Thoracic aorta (tissue), 2 donors: ENCODE measurements around the gene GGACT. TPM values are rescaled to one million over a fixed set of nuclear protein-coding genes. Genes with fewer than 3 reads are reported as not detected.

Source experiments
- ATAC-seq: fragments of 150-250 bp; one replicate; pipeline ENCODE4 v1.8.0; 2017; ENCODE audit warnings: low read depth; ENCODE audit not compliant: insufficient number of reproducible peaks, low FRiP score
- DNase-seq: peaks from one replicate; pipeline ENCODE4 v3.0.0-alpha.2; 2020; ENCODE audit warnings: low spot score
- H3K27ac ChIP-seq, 2 donors: fragments of 200-600 bp; sonication (generic); 1 replicate in 1 of 2; 2 replicates in 1 of 2; pipeline ENCODE4 v1.5.1; 2016; ENCODE audit warnings: mild to moderate bottlenecking in 2 of 2, moderate library complexity in 2 of 2
- H3K27me3 ChIP-seq: fragments of 200-600 bp; sonication (generic); replicated peaks from 2 replicates; pipeline ENCODE4 v1.6.0; 2016; ENCODE audit warnings: mild to moderate bottlenecking; ENCODE audit not compliant: insufficient read depth
- H3K36me3 ChIP-seq: fragments of 200-600 bp; sonication (generic); one replicate; pipeline ENCODE4 v1.5.1; 2016
- H3K4me1 ChIP-seq, 2 donors: fragments of 200-600 bp; sonication (generic); 1 replicate in 1 of 2; 2 replicates in 1 of 2; pipeline versions ENCODE4 v1.5.1 to v1.6.0; 2016; ENCODE audit warnings: low read depth in 2 of 2, mild to moderate bottlenecking in 1 of 2; ENCODE audit not compliant: control insufficient read depth in 1 of 2
- H3K4me3 ChIP-seq: fragments of 200-600 bp; sonication (generic); 2 replicates; pipeline ENCODE4 v1.5.1; 2016; ENCODE audit warnings: mild to moderate bottlenecking
- H3K9me3 ChIP-seq: fragments of 200-600 bp; sonication (generic); 2 replicates; pipeline ENCODE4 v1.5.1; 2016
- CTCF ChIP-seq: fragments of 200-600 bp; sonication (generic); IDR thresholded peaks from one replicate; pipeline ENCODE4 v1.5.1; 2019; ENCODE audit warnings: antibody characterized with exemption
- total RNA-seq, 2 donors: library from RNA; depleted of rRNA; stranded (reverse); fragments of >200 nt; gene quantifications; one replicate each; pipeline versions ENCODE4 v1.1.0 to v1.2.3, GENCODE V29; 2016

Gene GGACT
- total RNA-seq, 2 donors from 2014 or later = 0.27 to 0.92 TPM

- DNase-seq = no peak
- ATAC-seq = no peak
- Histone ChIP-seq H3K4me3 (no peak overlapping the region), H3K9me3 (no peaks in the 10 kb centered on the region), H3K4me1 (no peaks in the 10 kb centered on the region), H3K36me3 (no peaks in the 10 kb centered on the region), H3K27me3 (no peaks in the 10 kb centered on the region), H3K27ac (no peak overlapping the region)
- no peak for TF ChIP-seq CTCF
Observed at GRCh38 chr13:100491164-100491842, 97.3 kb downstream of the GGACT start.

DNA sequence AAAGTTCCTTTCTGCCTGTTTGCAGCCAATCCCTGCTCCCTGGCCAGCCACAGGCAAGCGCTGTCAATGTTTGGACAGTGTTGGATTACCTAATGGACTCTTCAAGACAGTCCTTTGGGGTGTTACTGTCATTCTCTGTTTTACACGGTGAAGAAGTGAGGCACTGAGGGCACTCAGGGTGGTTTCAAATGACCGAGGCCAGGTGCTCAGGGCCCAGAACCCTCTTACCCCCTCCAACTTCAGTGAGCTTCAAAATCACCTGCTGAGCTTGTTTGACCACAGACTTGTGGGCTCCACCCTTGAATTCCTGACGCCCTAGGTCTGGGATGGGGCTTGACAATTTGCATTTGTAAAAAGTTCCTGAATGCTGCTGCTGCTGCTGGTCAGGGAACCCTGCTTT, 97.9 kb downstream of the GGACT start:
- TF ChIP-seq CTCF = no peak
- H3K36me3 ChIP-seq = no peaks in the 10 kb centered on the region
- ATAC-seq = no peak
- no peak for DNase-seq
- H3K9me3 ChIP-seq = no peaks in the 10 kb centered on the region
- no peak overlapping the region for H3K27ac ChIP-seq
- H3K4me1 ChIP-seq = no peaks in the 10 kb centered on the region
- H3K4me3 ChIP-seq = no peak overlapping the region
- H3K27me3 ChIP-seq = no peaks in the 10 kb centered on the region

DNA sequence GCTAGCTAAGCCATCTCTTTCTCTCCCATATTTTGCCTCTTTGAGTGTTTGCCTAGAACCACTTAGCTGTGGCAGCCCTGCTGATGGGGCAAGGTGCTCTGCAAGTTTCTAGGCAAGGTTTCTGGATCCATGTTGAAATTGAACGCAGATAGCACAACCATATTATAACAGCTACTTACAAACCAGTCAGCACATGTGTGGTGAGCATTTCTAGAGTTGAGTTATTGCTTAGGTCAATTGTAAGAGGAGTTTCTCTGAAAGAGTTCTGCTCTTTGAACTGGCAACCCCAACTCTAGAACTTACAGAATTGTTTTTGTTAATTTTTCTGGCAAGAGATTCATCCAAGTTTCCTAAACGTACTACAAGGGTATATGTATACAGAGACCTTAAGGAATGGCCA, 103.3 kb downstream of the GGACT start:
- Histone ChIP-seq H3K4me1 (no peaks in the 10 kb centered on the region), H3K27ac (no peak overlapping the region), H3K36me3 (no peaks in the 10 kb centered on the region), H3K4me3 (no peak overlapping the region), H3K9me3 (no peaks in the 10 kb centered on the region), H3K27me3 (no peaks in the 10 kb centered on the region)
- ATAC-seq (no peak), DNase-seq (no peak)
- no peak for TF ChIP-seq CTCF

GRCh38 chr13:100484702-100485101, 103.9 kb downstream of the GGACT start:
- Histone ChIP-seq H3K4me1 (no peaks in the 10 kb centered on the region), H3K4me3 (no peak overlapping the region), H3K27ac (no peak overlapping the region), H3K36me3 (no peaks in the 10 kb centered on the region), H3K9me3 (no peaks in the 10 kb centered on the region), H3K27me3 (no peaks in the 10 kb centered on the region)
- TF ChIP-seq CTCF = no peak
- no peak for DNase-seq
- no peak for ATAC-seq

GRCh38 chr13:100483841-100484381, 104.7 kb downstream of the GGACT start:
- TF ChIP-seq CTCF = no peak

More at GRCh38 chr13:100483841-100484381, 104.7 kb downstream of the GGACT start:
- no peak overlapping the region for H3K4me3 ChIP-seq
- no peak overlapping the region for H3K27ac ChIP-seq
- H3K27me3 ChIP-seq = no peaks in the 10 kb centered on the region
- no peaks in the 10 kb centered on the region for H3K36me3 ChIP-seq
- no peaks in the 10 kb centered on the region for H3K4me1 ChIP-seq
- DNase-seq (no peak), ATAC-seq (no peak)
- no peaks in the 10 kb centered on the region for H3K9me3 ChIP-seq
